VCaP (cell line): ENCODE data around the gene TMEM30A.
A peak's percentile ranks its signal among the peaks of the same experiment; 100 is the strongest.

Source experiments
- H3K27ac ChIP-seq: fragments of 450-650 bp; 2 replicates; pipeline ENCODE4 v1.5.1; 2017
- CTCF ChIP-seq: fragments of 450-650 bp; conservative IDR thresholded peaks from 2 replicates; pipeline ENCODE4 v1.5.1; 2017; ENCODE audit warnings: mild to moderate bottlenecking, moderate library complexity

TMEM30A gene

GRCh38 chr6:75317503-75318206 lies 33.1 kb upstream of the TMEM30A start:
- TF ChIP-seq CTCF, result no peak
- H3K27ac ChIP-seq, result no peak overlapping the region

- no peak for TF ChIP-seq CTCF
- H3K27ac ChIP-seq, result no peak overlapping the region
Observed at GRCh38 chr6:75315978-75316377, 31.4 kb upstream of the TMEM30A start.

- no peak for TF ChIP-seq CTCF
- no peak overlapping the region for H3K27ac ChIP-seq
Observed at GRCh38 chr6:75308250-75308988, 23.8 kb upstream of the TMEM30A start.

- TF ChIP-seq CTCF, result no peak
- no peak overlapping the region for H3K27ac ChIP-seq
Observed at GRCh38 chr6:75307364-75308004, 22.9 kb upstream of the TMEM30A start.

GRCh38 chr6:75306064-75306463 lies 21.5 kb upstream of the TMEM30A start:
- peak overlapping the region; percentile 53 for H3K27ac ChIP-seq
- no peak for TF ChIP-seq CTCF

GRCh38 chr6:75305573-75305972 lies 21.0 kb upstream of the TMEM30A start:
- TF ChIP-seq CTCF, result no peak
- H3K27ac ChIP-seq, result peak overlapping the region; percentile 53

- no peak overlapping the region for H3K27ac ChIP-seq
- no peak for TF ChIP-seq CTCF
Observed at GRCh38 chr6:75302280-75302679, 17.7 kb upstream of the TMEM30A start.
